Non-pigmented ciliary epithelial cell (primary cell): ENCODE results near the gene CD300LB.
"Not testable (repeated sequence)": the region's sequence is repeated elsewhere in the genome, so short reads cannot be mapped to it uniquely, and the experiment has no call there.

Source experiments
- DNase-seq: peaks from one replicate; pipeline ENCODE4 v3.0.0-alpha.2; 2010; ENCODE audit warnings: low read depth

CD300LB gene

DNA sequence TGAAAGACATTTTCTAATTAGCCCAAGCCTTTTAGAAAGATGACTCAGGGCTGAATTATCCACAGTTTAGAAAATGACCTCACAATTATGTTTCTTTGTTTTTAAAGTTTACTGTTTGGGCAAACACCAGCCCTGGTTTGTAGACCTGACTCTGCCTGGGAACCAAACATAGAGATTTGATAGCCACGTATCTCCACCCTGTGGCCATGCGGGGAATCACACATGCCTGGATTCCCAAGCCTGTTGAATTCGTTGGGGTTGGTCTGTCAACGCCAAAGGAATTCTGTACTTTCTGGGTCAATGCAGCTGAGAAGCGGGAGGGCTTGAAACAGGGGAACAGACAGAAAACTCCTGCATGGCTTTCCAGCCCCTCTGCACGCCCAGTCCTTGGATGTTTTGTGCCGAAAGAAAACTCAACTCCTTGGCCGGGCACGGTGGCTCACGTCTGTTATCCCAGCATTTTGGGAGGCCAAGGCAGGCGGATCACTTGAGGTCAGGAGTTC, 37.9 kb downstream of the CD300LB start:
- no peak for DNase-seq

DNA sequence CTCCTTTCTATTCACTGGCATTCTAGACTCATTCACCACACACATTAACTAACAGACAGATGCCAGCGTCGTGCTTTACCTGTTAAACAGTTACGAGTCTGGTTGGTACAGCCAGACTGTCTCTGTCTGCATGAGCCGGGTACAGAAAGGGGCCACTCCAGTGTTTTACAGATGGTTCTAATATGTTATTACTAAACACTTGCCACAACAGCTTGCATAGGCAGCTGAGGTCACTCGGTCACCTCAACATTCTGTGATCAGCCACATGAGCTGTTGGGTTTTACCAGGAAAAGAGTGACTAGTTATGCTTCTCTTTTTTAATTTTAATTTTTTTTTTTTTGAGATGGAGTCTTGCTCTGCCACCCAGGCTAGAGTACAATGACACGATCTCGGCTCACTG, 39.6 kb downstream of the CD300LB start:
- DNase-seq: no peak

GRCh38 chr17:74490716-74491115, 40.6 kb downstream of the CD300LB start:
- no peak for DNase-seq

DNA sequence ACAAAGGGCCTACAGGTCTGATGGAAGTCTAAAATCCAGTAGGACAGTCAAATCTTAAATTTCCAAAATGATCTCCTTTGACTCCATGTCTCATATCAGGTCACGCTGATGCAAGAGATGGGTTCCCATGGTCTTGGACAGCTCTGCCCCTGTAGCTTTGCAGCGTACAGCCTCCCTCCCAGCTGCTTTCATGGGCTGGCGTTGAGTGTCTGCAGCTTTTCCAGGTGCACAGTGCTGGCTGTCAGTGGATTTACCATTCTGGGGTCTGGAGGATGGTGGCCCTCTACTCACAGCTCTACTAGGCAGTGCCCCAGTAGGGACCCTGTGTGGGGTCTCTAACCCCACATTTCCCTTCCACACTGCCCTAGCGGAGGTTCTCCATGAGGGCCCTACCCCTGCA, 43.0 kb downstream of the CD300LB start:
- DNase-seq: not testable (repeated sequence)

DNA sequence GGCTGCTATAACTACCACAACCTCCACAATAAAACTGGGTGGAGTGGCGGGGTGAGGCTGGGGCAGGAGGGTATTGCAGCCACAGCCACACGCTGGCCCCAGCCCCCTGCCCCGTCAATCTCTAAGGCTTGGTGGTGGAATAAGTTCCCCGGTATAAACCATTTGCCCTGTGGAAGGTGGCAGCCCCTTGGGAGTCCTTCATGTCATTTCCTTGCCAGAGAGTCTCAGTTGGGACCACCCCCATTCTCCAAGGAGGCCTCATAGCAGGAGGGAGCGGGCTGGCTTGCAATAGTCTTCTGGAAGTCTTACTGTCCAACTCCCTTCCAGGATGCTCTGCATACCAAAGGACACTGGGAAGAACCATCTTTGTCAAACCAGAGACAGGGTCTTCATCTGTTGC, 45.4 kb downstream of the CD300LB start:
- DNase-seq: no peak

DNA sequence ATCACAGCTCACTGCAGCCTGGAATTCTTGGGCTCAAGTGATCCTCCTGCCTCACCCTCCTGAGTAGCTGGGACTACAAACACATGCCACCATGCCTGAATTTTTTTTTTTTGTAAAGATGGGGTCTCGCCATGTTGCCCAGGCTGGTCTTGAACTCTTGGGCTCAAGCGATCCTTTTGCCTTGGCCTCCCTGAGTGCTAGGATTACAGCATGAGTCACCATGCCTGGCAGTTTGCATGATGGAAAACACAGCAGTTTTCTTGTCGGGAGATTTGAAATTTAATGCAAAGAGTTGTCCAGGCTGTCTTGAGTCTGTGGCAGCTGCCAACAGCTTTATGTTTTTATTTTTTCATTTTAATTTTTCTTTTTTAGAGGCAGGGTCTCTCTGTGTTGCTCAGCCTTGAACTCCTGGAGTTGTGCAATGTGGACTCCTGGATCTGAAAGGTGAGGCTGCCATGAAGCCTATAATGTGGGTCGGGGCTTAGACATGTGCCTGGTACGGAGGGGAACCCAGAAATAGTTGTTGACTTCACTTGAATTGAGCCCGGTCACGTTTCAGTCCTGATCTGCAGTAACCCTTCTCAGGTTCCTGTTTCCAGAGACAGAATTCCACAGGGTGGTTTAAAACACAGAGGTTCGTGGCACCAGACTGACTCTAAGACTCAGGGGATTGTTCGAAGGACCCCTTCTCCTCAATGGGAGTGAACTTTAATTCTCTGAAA, 46.1 kb downstream of the CD300LB start:
- no peak for DNase-seq

DNA sequence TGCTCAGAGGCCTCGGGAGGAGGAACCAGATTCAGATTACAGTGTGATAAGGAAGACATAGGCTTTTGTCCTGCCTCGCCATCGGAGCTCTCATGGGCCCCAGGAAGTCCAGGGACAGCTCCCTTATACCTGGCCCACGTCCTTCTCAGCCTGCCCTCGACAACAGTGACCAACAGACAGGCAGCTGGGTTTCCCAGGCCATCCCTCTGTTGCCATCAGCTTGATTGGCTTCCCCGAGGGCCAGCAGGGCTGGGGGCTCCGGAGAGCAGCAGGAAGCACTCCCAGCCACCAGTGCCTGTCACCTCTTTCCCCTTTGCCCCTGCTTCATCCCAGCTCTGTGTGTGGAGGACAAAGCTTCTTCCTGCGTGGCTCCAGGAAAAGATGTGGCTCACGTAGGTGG, 47.2 kb downstream of the CD300LB start:
- DNase-seq: no peak

DNA sequence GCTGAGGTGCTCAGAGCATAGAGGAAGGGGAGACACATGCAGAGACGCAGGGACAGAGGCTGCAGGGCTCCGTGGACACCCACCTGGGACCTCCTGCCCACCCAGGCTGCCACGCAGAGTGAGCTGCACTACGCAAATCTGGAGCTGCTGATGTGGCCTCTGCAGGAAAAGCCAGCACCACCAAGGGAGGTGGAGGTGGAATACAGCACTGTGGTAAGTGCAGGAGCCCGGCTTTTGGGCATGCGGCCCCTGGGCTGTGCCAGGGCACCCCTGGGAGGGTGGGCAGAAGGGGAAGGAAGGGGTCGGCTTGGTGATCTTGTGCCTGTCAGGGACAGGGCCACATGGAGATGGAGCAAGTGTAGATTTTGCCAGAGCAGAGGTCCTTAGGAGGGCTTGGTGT, 49.7 kb downstream of the CD300LB start:
- DNase-seq: no peak

- DNase-seq: no peak
Observed at GRCh38 chr17:74480290-74480689, 51.0 kb downstream of the CD300LB start.

GRCh38 chr17:74478420-74479100, 52.7 kb downstream of the CD300LB start:
- no peak for DNase-seq

DNA sequence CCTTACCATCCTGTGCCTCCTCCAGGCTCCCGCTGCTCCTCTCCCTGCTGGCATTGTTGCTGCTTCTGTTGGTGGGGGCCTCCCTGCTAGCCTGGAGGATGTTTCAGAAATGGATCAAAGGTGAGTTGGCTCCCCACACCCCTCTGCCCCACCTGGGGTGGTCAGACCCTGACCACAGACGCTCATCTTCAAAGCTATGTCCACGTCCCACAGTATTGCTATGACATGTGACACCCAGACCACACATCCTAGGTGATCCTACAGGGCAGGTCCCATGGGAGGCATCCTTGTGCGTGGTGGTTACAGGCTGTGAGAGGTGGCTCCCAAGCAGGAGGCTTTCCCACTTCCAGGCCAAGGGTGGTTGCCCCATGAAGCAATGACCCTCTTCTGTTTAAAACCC, 53.9 kb downstream of the CD300LB start:
- DNase-seq: no peak

DNA sequence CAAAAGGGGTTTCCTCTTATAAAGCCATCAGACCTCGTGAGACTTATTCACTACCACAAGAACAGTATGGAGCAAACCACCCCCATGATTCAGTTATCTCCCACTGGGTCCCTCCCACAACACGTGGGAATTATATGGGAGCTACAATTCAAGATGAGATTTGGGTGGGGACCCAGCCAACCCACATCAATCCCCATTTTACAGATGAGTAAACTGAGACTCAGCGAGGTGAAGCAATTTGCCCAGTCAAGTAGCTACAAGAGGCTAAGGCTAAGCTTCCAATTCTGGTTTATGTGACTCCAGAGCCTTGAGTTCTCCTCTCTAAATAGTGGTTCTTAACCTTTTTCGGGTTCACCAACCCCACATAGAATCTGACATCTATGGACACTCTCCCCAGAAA, 56.1 kb downstream of the CD300LB start:
- DNase-seq: no peak

- DNase-seq: no peak
Observed at GRCh38 chr17:74474043-74474792, 57.1 kb downstream of the CD300LB start.

- no peak for DNase-seq
Observed at GRCh38 chr17:74473294-74473693, 58.0 kb downstream of the CD300LB start.

DNA sequence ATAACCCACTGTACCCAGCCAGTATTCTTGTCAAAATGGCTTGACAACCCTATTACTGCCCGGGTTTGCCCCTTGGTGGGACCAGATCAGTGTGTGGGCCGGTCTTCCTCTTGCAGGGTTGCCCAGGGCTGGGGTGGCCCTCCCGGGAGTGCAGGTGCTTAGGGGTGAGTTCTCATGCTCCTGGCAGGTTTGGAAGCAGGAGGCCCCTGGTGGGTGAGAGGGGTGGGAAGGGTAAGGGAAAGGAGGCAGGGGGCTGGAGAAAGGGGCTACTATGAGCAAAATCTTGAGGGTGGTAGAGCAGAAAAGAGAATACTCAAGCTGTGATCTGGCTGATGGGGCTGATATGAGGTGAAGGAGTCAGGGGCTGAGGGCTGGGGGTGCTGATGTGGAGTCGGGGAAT, 58.4 kb downstream of the CD300LB start:
- DNase-seq: no peak

- no peak for DNase-seq
Observed at GRCh38 chr17:74471341-74471740, 59.9 kb downstream of the CD300LB start.
